Dendritic cell treated with granulocyte-macrophage colony-stimulating factor and Interleukin-4, amounts not matched to agents 40 ng/mL and 50 ng/mL, for 4 days (primary cell): ENCODE measurements around the gene NKTR.

Experiments
- H3K27ac Mint-ChIP-seq: one replicate; pipeline ENCODE4 v1.8.0; 2022; ENCODE audit warnings: mild to moderate bottlenecking, mixed read lengths
- H3K27me3 Mint-ChIP-seq: one replicate; pipeline ENCODE4 v1.8.0; 2022; ENCODE audit warnings: mild to moderate bottlenecking, mixed read lengths
- H3K36me3 Mint-ChIP-seq: one replicate; pipeline ENCODE4 v1.8.0; 2022; ENCODE audit warnings: low read depth, mixed read lengths
- H3K4me1 Mint-ChIP-seq: one replicate; pipeline ENCODE4 v1.8.0; 2022; ENCODE audit warnings: low read depth, mixed read lengths
- H3K4me3 Mint-ChIP-seq: one replicate; pipeline ENCODE4 v1.8.0; 2022; ENCODE audit warnings: mild to moderate bottlenecking, moderate library complexity, mixed read lengths
- H3K9me3 Mint-ChIP-seq: one replicate; pipeline ENCODE4 v1.8.0; 2022; ENCODE audit warnings: mixed read lengths
- intact Hi-C: fragments of 100-400 bp; cut with micrococcal nuclease; formaldehyde crosslinking; loops from one replicate; pipeline ENCODE4 v1.15.0; 2022

NKTR gene

GRCh38 chr3:42657675-42658074, 57.2 kb downstream of the NKTR start:
- Mint-ChIP-seq H3K4me1 (peaks cover 56% of the 10 kb centered on the region), H3K36me3 (peaks cover 58% of the 10 kb centered on the region), H3K9me3 (no peaks in the 10 kb centered on the region), H3K4me3 (no peak overlapping the region), H3K27me3 (no peaks in the 10 kb centered on the region), H3K27ac (peak overlapping the region; percentile 44)
- intact Hi-C loops, result no loop called here

- Mint-ChIP-seq H3K27ac (peak overlapping the region; percentile 44), H3K27me3 (no peaks in the 10 kb centered on the region), H3K36me3 (peaks cover 63% of the 10 kb centered on the region), H3K9me3 (no peaks in the 10 kb centered on the region), H3K4me1 (peaks cover 51% of the 10 kb centered on the region), H3K4me3 (no peak overlapping the region)
- intact Hi-C loops, result no loop called here
Measured at GRCh38 chr3:42658091-42658770, 57.7 kb downstream of the NKTR start.

GRCh38 chr3:42658771-42659390, 58.4 kb downstream of the NKTR start:
- H3K27ac Mint-ChIP-seq, result peak overlapping the region; percentile 44
- H3K9me3 Mint-ChIP-seq, result no peaks in the 10 kb centered on the region
- intact Hi-C loops, result no loop called here
- peaks cover 64% of the 10 kb centered on the region for H3K36me3 Mint-ChIP-seq
- no peak overlapping the region for H3K4me3 Mint-ChIP-seq
- peaks cover 45% of the 10 kb centered on the region for H3K4me1 Mint-ChIP-seq
- H3K27me3 Mint-ChIP-seq, result no peaks in the 10 kb centered on the region

- Mint-ChIP-seq H3K4me1 (peaks cover 45% of the 10 kb centered on the region), H3K27me3 (no peaks in the 10 kb centered on the region), H3K27ac (peak overlapping the region; percentile 44), H3K4me3 (no peak overlapping the region), H3K9me3 (no peaks in the 10 kb centered on the region), H3K36me3 (peaks cover 69% of the 10 kb centered on the region)
- intact Hi-C loops, result no loop called here
Measured at GRCh38 chr3:42659451-42660130, 59.1 kb downstream of the NKTR start.

GRCh38 chr3:42660131-42660715, 59.7 kb downstream of the NKTR start:
- no peaks in the 10 kb centered on the region for H3K9me3 Mint-ChIP-seq

GRCh38 chr3:42660898-42661297, 60.4 kb downstream of the NKTR start:
- no peak overlapping the region for H3K27ac Mint-ChIP-seq
- intact Hi-C loops, result no loop called here
- peaks cover 34% of the 10 kb centered on the region for H3K4me1 Mint-ChIP-seq
- H3K27me3 Mint-ChIP-seq, result no peaks in the 10 kb centered on the region
- no peak overlapping the region for H3K4me3 Mint-ChIP-seq
- H3K9me3 Mint-ChIP-seq, result no peaks in the 10 kb centered on the region
- H3K36me3 Mint-ChIP-seq, result peaks cover 71% of the 10 kb centered on the region

More at GRCh38 chr3:42660131-42660715, 59.7 kb downstream of the NKTR start:
- H3K27ac Mint-ChIP-seq, result no peak overlapping the region
- H3K4me3 Mint-ChIP-seq, result no peak overlapping the region
- no peaks in the 10 kb centered on the region for H3K27me3 Mint-ChIP-seq
- H3K36me3 Mint-ChIP-seq, result peaks cover 71% of the 10 kb centered on the region
- intact Hi-C loops, result no loop called here
- peaks cover 41% of the 10 kb centered on the region for H3K4me1 Mint-ChIP-seq

- no peak overlapping the region for H3K4me3 Mint-ChIP-seq
- no peaks in the 10 kb centered on the region for H3K27me3 Mint-ChIP-seq
- H3K4me1 Mint-ChIP-seq, result peaks cover 27% of the 10 kb centered on the region
- H3K27ac Mint-ChIP-seq, result no peak overlapping the region
- peaks cover 71% of the 10 kb centered on the region for H3K36me3 Mint-ChIP-seq
- H3K9me3 Mint-ChIP-seq, result no peaks in the 10 kb centered on the region
- intact Hi-C loops, result no loop called here
Measured at GRCh38 chr3:42661593-42662022, 61.1 kb downstream of the NKTR start.

- intact Hi-C loops, result no loop called here
- peaks cover under 1% of the 10 kb centered on the region for H3K27me3 Mint-ChIP-seq
- no peaks in the 10 kb centered on the region for H3K9me3 Mint-ChIP-seq
- no peak overlapping the region for H3K4me3 Mint-ChIP-seq
- H3K36me3 Mint-ChIP-seq, result peaks cover 68% of the 10 kb centered on the region
- H3K27ac Mint-ChIP-seq, result no peak overlapping the region
- H3K4me1 Mint-ChIP-seq, result peaks cover 21% of the 10 kb centered on the region
Measured at GRCh38 chr3:42662037-42662812, 61.7 kb downstream of the NKTR start.

- no peak overlapping the region for H3K4me3 Mint-ChIP-seq
- no peak overlapping the region for H3K27ac Mint-ChIP-seq
- H3K36me3 Mint-ChIP-seq, result peaks cover 60% of the 10 kb centered on the region
- H3K9me3 Mint-ChIP-seq, result no peaks in the 10 kb centered on the region
- intact Hi-C loops, result no loop called here
- H3K27me3 Mint-ChIP-seq, result peaks cover 7% of the 10 kb centered on the region
- peaks cover 13% of the 10 kb centered on the region for H3K4me1 Mint-ChIP-seq
Measured at GRCh38 chr3:42662813-42663535, 62.5 kb downstream of the NKTR start.

GRCh38 chr3:42663581-42664437, 63.3 kb downstream of the NKTR start:
- intact Hi-C loops, result no loop called here
- Mint-ChIP-seq H3K27ac (no peak overlapping the region), H3K4me1 (peaks cover 6% of the 10 kb centered on the region), H3K4me3 (no peak overlapping the region), H3K9me3 (no peaks in the 10 kb centered on the region), H3K27me3 (peaks cover 8% of the 10 kb centered on the region), H3K36me3 (peaks cover 52% of the 10 kb centered on the region)

- Mint-ChIP-seq H3K4me1 (no peaks in the 10 kb centered on the region), H3K4me3 (no peak overlapping the region), H3K27me3 (peaks cover 10% of the 10 kb centered on the region), H3K36me3 (peaks cover 46% of the 10 kb centered on the region), H3K9me3 (no peaks in the 10 kb centered on the region), H3K27ac (no peak overlapping the region)
- intact Hi-C loops, result no loop called here
Measured at GRCh38 chr3:42664438-42664803, 63.9 kb downstream of the NKTR start.

- H3K9me3 Mint-ChIP-seq, result no peaks in the 10 kb centered on the region
Measured at GRCh38 chr3:42665050-42665878, 64.8 kb downstream of the NKTR start.

More at GRCh38 chr3:42665050-42665878, 64.8 kb downstream of the NKTR start:
- Mint-ChIP-seq H3K4me1 (no peaks in the 10 kb centered on the region), H3K36me3 (peaks cover 37% of the 10 kb centered on the region), H3K27ac (no peak overlapping the region), H3K4me3 (no peak overlapping the region), H3K27me3 (peaks cover 10% of the 10 kb centered on the region)
- intact Hi-C loops, result no loop called here
